Panc1 (cell line): ENCODE results near the gene ZFHX3. TPM values are rescaled to one million over a fixed set of nuclear protein-coding genes. Genes with fewer than 3 reads are reported as not detected.

Experiments used
- ATAC-seq: fragments of 200-7000 bp; cut with Tn5 transposase; 2 replicates; pipeline ENCODE4 v1.9.1; 2020; ENCODE audit warnings: mild to moderate bottlenecking, moderate library complexity
- BruUV-seq: library from RNA; stranded (reverse); fragments of 400-500 nt; replicated peaks from 2 replicates; lab custom pipeline; 2021; lab: Mats Ljungman, UMichigan
- CTCF ChIA-PET: fragments of 300-600 bp; sonication (Branson Sonifier 250); formaldehyde crosslinking; loops from one replicate; lab custom pipeline; 2022; ENCODE audit warnings: antibody characterized with exemption; lab: Charles Lee
- POLR2A ChIA-PET: fragments of 300-600 bp; sonication (Branson Sonifier 250); formaldehyde crosslinking; loops from one replicate; lab custom pipeline; 2022; ENCODE audit warnings: antibody characterized with exemption; lab: Charles Lee
- DNase-seq: peaks from one replicate; pipeline ENCODE4 v3.0.0-alpha.2; 2010; ENCODE audit warnings: low read depth, low spot score
- H3K27ac ChIP-seq: 2 replicates; pipeline ENCODE4 v1.5.1; 2011; ENCODE audit warnings: mild to moderate bottlenecking, low read length, inconsistent platforms
- H3K27me3 ChIP-seq: fragments of 200-500 bp; sonication (Bioruptor generic); 2 replicates; pipeline ENCODE4 v1.6.0; 2014; ENCODE audit warnings: low read length, inconsistent platforms; ENCODE audit not compliant: control insufficient read depth, insufficient read depth
- H3K36me3 ChIP-seq: fragments of 200-500 bp; sonication (Bioruptor generic); 2 replicates; pipeline ENCODE4 v1.5.1; 2014; ENCODE audit warnings: inconsistent platforms, mild to moderate bottlenecking, low read length, moderate library complexity; ENCODE audit not compliant: control insufficient read depth, insufficient read depth
- H3K4me1 ChIP-seq: 2 replicates; pipeline ENCODE4 v1.5.1; 2011; ENCODE audit warnings: inconsistent platforms, mild to moderate bottlenecking, low read length, moderate library complexity; ENCODE audit not compliant: control insufficient read depth, insufficient read depth
- H3K4me3 ChIP-seq, 2 experiments: 2 replicates each; pipeline ENCODE4 v1.5.1; 2011 to 2012; ENCODE audit warnings: low read depth in 2 of 2, low read length in 2 of 2, mild to moderate bottlenecking in 2 of 2, inconsistent platforms in 1 of 2, moderate library complexity in 1 of 2
- H3K9me3 ChIP-seq: fragments of 200-500 bp; sonication (Bioruptor generic); 2 replicates; pipeline ENCODE4 v1.5.1; 2014; ENCODE audit warnings: low read depth, mild to moderate bottlenecking, inconsistent platforms, low read length, moderate library complexity; ENCODE audit not compliant: control insufficient read depth, insufficient read depth
- POLR2AphosphoS5 ChIP-seq: IDR thresholded peaks from 2 replicates; pipeline ENCODE4 v1.6.1; 2012; ENCODE audit warnings: mild to moderate bottlenecking, low read depth, low read length, moderate library complexity
- SIN3A ChIP-seq: IDR thresholded peaks from 2 replicates; pipeline ENCODE4 v1.6.1; 2012; ENCODE audit warnings: low read depth, mild to moderate bottlenecking, low read length, moderate library complexity, borderline replicate concordance; ENCODE audit not compliant: insufficient read depth
- TCF7L2 ChIP-seq: IDR thresholded peaks from 2 replicates; pipeline ENCODE4 v1.6.1; 2011; ENCODE audit warnings: mild to moderate bottlenecking, low read depth, low read length, inconsistent platforms
- in situ Hi-C: cut with HindIII; loops from 2 replicates; pipeline ENCODE4 v1.10.0; 2016; ENCODE audit warnings: low sequenced_read_pairs, low pct_unique_long_range_greater_than_20kb
- intact Hi-C: fragments of 100-400 bp; cut with micrococcal nuclease; formaldehyde crosslinking; loops from one replicate; pipeline ENCODE4 v1.10.0; 2022; ENCODE audit not compliant: unreplicated experiment
- total RNA-seq: library from RNA; stranded (reverse); gene quantifications from one replicate; pipeline ENCODE4 v1.2.1, GENCODE V29; 2021; ENCODE audit not compliant: unreplicated experiment
- TF ChIP-seq, protein P1 (sequence below), 2 experiments: IDR thresholded peaks; 2 replicates each; pipeline ENCODE4 v1.6.1; 2011 to 2012; ENCODE audit warnings: low read depth in 2 of 2, control low read depth in 1 of 2, low read length in 1 of 2, mild to moderate bottlenecking in 1 of 2, moderate library complexity in 1 of 2; ENCODE audit not compliant: insufficient read depth in 1 of 2
- TF ChIP-seq, protein P2 (sequence below): fragments of 450-650 bp; IDR thresholded peaks from 2 replicates; pipeline ENCODE4 v1.5.1; 2017; ENCODE audit warnings: mild to moderate bottlenecking

Gene ZFHX3
- total RNA-seq, 1 experiment from 2014 or later: 7.1 TPM

DNA sequence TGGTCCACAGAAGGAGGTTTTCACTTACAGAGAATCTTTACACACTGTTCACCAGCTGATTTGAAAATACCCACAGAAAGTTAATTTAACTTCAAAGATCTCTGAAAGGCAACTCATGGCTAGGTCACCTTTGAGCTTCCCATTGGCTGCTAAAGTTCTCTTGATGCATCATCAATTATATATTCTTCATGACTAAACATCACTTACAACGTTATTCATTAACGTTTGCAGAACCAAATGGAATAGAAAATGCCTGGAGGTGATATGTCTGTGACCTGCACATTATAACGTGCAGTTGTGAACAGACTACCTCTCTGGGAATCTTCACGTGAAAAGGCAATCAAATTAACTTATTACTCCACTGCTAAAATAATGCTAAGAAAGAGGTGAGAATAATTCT, 238.5 kb downstream of the ZFHX3 start:
- ChIA-PET CTCF (no interaction called here), POLR2A (no interaction called here)
- BruUV-seq: no TSS peak
- H3K4me1 ChIP-seq: no peaks in the 10 kb centered on the region
- intact Hi-C loops: no loop called here
- no peaks in the 10 kb centered on the region for H3K36me3 ChIP-seq
- no peaks in the 10 kb centered on the region for H3K9me3 ChIP-seq
- in situ Hi-C loops: no loop called here
- no peak overlapping the region for H3K4me3 ChIP-seq
- no peak for TF ChIP-seq SIN3A
- TF ChIP-seq, protein P1, sequence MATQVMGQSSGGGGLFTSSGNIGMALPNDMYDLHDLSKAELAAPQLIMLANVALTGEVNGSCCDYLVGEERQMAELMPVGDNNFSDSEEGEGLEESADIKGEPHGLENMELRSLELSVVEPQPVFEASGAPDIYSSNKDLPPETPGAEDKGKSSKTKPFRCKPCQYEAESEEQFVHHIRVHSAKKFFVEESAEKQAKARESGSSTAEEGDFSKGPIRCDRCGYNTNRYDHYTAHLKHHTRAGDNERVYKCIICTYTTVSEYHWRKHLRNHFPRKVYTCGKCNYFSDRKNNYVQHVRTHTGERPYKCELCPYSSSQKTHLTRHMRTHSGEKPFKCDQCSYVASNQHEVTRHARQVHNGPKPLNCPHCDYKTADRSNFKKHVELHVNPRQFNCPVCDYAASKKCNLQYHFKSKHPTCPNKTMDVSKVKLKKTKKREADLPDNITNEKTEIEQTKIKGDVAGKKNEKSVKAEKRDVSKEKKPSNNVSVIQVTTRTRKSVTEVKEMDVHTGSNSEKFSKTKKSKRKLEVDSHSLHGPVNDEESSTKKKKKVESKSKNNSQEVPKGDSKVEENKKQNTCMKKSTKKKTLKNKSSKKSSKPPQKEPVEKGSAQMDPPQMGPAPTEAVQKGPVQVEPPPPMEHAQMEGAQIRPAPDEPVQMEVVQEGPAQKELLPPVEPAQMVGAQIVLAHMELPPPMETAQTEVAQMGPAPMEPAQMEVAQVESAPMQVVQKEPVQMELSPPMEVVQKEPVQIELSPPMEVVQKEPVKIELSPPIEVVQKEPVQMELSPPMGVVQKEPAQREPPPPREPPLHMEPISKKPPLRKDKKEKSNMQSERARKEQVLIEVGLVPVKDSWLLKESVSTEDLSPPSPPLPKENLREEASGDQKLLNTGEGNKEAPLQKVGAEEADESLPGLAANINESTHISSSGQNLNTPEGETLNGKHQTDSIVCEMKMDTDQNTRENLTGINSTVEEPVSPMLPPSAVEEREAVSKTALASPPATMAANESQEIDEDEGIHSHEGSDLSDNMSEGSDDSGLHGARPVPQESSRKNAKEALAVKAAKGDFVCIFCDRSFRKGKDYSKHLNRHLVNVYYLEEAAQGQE (IDR thresholded peaks at IDR 0.05; ENCODE audit: insufficient read depth in 1 of 2, low read depth in 2 of 2, low read length in 1 of 2): no peak
- no peak for TF ChIP-seq POLR2AphosphoS5
- H3K27ac ChIP-seq: no peak overlapping the region
- no peak for ATAC-seq
- no peaks in the 10 kb centered on the region for H3K27me3 ChIP-seq
- no peak for DNase-seq

DNA sequence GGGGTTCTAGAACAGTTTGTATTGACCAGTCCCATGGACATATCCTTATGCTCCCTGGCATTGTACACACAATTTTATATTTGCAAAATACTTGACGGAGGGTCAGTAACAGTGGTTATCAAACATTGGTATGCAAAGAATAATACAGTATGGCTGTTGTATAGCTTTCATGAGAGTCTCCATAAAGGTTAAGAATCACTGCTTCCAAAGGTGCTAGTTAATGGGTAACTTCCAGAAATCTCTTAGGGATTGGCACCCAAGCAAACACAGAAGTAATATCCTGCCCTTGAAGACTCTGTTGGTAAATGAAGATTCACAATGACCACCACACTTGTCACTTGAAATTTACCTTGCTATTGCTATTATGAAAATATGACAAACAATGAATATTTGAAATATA, 239.2 kb downstream of the ZFHX3 start:
- Histone ChIP-seq H3K4me3 (no peak overlapping the region), H3K27me3 (no peaks in the 10 kb centered on the region), H3K27ac (no peak overlapping the region), H3K9me3 (no peaks in the 10 kb centered on the region), H3K4me1 (no peaks in the 10 kb centered on the region), H3K36me3 (no peaks in the 10 kb centered on the region)
- in situ Hi-C loops (no loop called here), intact Hi-C loops (no loop called here)
- BruUV-seq: no TSS peak
- TF ChIP-seq, protein P1 (IDR thresholded peaks at IDR 0.05; ENCODE audit: insufficient read depth in 1 of 2, low read depth in 2 of 2, low read length in 1 of 2): no peak
- TF ChIP-seq, protein P2, sequence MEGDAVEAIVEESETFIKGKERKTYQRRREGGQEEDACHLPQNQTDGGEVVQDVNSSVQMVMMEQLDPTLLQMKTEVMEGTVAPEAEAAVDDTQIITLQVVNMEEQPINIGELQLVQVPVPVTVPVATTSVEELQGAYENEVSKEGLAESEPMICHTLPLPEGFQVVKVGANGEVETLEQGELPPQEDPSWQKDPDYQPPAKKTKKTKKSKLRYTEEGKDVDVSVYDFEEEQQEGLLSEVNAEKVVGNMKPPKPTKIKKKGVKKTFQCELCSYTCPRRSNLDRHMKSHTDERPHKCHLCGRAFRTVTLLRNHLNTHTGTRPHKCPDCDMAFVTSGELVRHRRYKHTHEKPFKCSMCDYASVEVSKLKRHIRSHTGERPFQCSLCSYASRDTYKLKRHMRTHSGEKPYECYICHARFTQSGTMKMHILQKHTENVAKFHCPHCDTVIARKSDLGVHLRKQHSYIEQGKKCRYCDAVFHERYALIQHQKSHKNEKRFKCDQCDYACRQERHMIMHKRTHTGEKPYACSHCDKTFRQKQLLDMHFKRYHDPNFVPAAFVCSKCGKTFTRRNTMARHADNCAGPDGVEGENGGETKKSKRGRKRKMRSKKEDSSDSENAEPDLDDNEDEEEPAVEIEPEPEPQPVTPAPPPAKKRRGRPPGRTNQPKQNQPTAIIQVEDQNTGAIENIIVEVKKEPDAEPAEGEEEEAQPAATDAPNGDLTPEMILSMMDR: no peak
- TF ChIP-seq SIN3A: no peak
- no peak for TF ChIP-seq POLR2AphosphoS5
- no peak for TF ChIP-seq TCF7L2
- ChIA-PET CTCF (no interaction called here), POLR2A (no interaction called here)
- ATAC-seq (no peak), DNase-seq (no peak)
